ENCODE measurements around the gene SUGCT. TPM values are rescaled to one million over a fixed set of nuclear protein-coding genes. Genes with fewer than 3 reads are reported as not detected.

SUGCT gene
- total and polyA plus RNA-seq, 2 of the 8 experiments (the other 6 are each of a cell fraction or from before 2014, with no cell fraction given), result 2.8 to 5.4 TPM

DNA sequence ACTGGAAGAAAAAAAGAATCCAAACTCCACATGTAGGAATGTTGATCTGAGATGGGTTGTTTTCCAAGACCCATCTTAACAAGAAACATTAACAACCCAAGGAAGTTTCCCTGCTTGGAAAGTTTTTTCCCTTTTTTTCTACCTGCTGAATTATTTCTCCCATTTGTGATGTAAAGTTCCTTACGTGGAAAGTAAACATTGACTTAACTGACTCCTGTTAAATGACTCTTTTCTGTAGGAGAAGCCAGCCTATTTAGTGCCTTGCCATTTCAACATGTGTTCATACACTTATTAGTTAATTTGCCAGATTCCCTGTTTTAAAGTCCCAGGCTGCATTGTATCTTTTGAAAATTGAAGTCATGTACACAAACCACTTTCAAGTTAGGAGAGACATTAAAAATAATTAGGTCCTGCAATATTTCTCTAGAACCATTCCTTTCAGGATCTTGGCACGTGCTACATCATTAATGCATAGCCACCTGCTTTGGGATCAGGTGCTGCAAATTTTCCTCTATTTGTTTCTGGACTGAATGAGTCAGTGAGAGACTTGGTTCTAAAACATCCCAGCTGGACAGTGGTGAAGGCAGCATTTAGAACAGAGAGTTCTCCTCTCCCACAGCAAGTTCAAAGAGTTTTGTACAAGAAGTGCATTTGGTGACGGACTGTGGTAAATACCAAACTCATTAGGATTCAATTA is 698.5 kb downstream of the SUGCT start (continued):
- TF ChIP-seq RNF2 (IDR thresholded peaks at IDR 0.05; ENCODE audit: borderline replicate concordance, low read depth, low read length, missing control alignments, poor library complexity, severe bottlenecking) (no peak), HDAC6 (IDR thresholded peaks at IDR 0.05; ENCODE audit: low read depth, low read length) (no peak), RFX5 (IDR thresholded peaks at IDR 0.05; ENCODE audit: borderline replicate concordance, low read depth, low read length) (no peak)
